B cell (primary cell): ENCODE measurements around the gene C1QTNF6.

Experiments
- CTCF ChIP-seq: fragments of 200-600 bp; IDR thresholded peaks from one replicate; pipeline ENCODE4 v1.8.0; 2022; ENCODE audit warnings: antibody characterized with exemption, mild to moderate bottlenecking
- EZH2 ChIP-seq: IDR thresholded peaks from 2 replicates; pipeline ENCODE4 v1.6.1; 2012; ENCODE audit warnings: borderline replicate concordance, low read depth, mild to moderate bottlenecking, moderate library complexity, low read length; ENCODE audit not compliant: insufficient read depth, poor library complexity, severe bottlenecking

GRCh38 chr22:37155971-37156370 lies 32.1 kb downstream of the C1QTNF6 start:
- TF ChIP-seq CTCF (no peak), EZH2 (no peak)
